ENCODE data around the gene NLRP6.

NLRP6 gene

GRCh38 chr11:270451-271318 is 7.5 kb upstream of the NLRP6 start:
- TF ChIP-seq ZBTB7A (IDR thresholded peaks at IDR 0.05; ENCODE audit: low read depth) (no peak), REST (IDR thresholded peaks at IDR 0.05; ENCODE audit: low read depth) (no peak), FOXM1 (IDR thresholded peaks at IDR 0.05; ENCODE audit: borderline replicate concordance, low read depth) (no peak), EP300 (IDR thresholded peaks at IDR 0.05; ENCODE audit: borderline replicate concordance) (no peak), YY1 (IDR thresholded peaks at IDR 0.05; ENCODE audit: low read depth) (no peak), EGR1 (IDR thresholded peaks at IDR 0.05) (no peak), CREB1 (IDR thresholded peaks at IDR 0.05; ENCODE audit: low read depth) (no peak), USF1 (IDR thresholded peaks at IDR 0.05) (no peak), MAX (IDR thresholded peaks at IDR 0.05) (no peak), TCF12 (IDR thresholded peaks at IDR 0.05; ENCODE audit: low read depth) (no peak), NFIC (IDR thresholded peaks at IDR 0.05) (no peak)

DNA sequence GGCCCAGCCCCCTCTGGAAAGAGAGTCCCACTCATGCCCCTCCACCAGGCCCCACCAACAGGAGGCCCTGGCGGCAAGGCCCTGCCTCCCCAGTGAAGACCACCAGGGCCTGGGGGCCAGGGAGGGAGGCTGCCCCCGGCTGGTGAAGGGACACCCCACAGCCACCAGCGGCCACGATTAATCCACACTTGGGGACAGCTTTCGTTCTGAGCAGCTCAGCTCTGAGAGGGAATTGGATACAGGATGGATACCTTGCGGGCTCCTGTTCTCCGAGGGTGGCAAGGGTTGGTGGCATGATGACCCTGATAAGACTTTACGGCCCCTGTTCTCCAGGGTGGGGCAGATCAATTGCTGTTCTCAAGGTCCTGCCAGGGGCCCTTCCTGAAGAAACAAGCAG is 6.9 kb upstream of the NLRP6 start:
- TF ChIP-seq CEBPB (IDR thresholded peaks at IDR 0.05), result no peak
- TF ChIP-seq TEAD4 (IDR thresholded peaks at IDR 0.05), result no peak

DNA sequence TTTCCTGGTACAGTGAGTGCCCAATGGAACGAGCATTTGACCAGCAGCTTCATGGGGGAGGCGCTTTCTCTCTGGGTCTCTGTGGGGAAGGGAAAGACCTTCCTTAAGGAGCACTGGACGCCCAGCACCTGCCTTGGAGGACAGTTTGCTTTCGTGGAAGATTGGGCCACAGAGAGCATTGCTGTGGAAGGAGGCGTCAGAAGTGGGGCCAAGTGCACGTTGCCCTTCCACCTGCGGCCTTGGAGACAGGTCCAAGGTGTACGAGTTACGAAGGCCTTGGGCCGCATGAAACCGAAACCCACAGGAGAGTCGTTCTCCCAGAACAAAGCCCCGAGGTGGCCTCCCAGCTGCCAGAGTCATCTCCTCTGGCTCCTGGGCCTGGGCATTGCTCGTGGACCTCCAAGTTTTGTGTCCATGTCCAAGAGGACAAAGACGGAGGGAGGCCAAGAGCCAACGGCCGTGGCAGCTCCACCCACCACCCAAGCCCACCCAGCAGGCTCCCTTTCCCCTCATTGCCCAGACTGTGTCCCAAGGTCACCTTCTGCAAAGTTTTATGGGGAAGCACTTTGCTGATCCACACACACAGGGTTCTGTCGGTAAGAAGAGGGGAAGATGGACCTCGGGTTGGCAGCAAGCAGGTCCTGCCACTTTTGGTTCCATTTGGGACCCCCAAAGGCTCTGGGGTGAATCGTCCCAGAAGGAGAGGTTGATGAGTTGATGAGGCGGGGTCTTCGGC is 5.8 kb upstream of the NLRP6 start:
- no peak for TF ChIP-seq MAX (IDR thresholded peaks at IDR 0.05)
- TF ChIP-seq YY1 (IDR thresholded peaks at IDR 0.05; ENCODE audit: low read depth), result no peak
- no peak for TF ChIP-seq TCF12 (IDR thresholded peaks at IDR 0.05; ENCODE audit: low read depth)
- TF ChIP-seq CREB1 (IDR thresholded peaks at IDR 0.05; ENCODE audit: low read depth), result no peak
- no peak for TF ChIP-seq EP300 (IDR thresholded peaks at IDR 0.05; ENCODE audit: borderline replicate concordance)
- no peak for TF ChIP-seq RAD21 (IDR thresholded peaks at IDR 0.05; ENCODE audit: low read depth)
- TF ChIP-seq REST (IDR thresholded peaks at IDR 0.05; ENCODE audit: low read depth), result no peak
- no peak for TF ChIP-seq NFIC (IDR thresholded peaks at IDR 0.05)
- TF ChIP-seq FOXM1 (IDR thresholded peaks at IDR 0.05; ENCODE audit: borderline replicate concordance, low read depth), result no peak
- no peak for TF ChIP-seq CEBPB (IDR thresholded peaks at IDR 0.05)
- TF ChIP-seq TEAD4 (IDR thresholded peaks at IDR 0.05), result no peak
- TF ChIP-seq ZBTB7A (IDR thresholded peaks at IDR 0.05; ENCODE audit: low read depth), result no peak

DNA sequence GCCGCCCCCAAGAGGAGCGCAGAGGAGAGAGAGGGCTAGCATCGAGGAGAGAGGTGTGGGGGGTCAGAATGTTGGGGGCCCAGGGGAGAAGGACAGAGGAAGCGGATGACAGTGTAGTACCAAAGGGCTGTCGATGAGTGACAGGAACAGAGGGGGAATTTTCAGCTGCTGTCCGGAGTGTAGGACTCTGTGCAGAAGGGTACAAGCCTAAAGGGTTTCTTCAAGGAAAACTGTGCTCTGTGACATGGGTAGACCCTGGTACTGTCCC is 5.3 kb upstream of the NLRP6 start:
- TF ChIP-seq TEAD4 (IDR thresholded peaks at IDR 0.05) (no peak), REST (IDR thresholded peaks at IDR 0.05; ENCODE audit: low read depth) (no peak), TCF12 (IDR thresholded peaks at IDR 0.05; ENCODE audit: low read depth) (no peak), NFIC (IDR thresholded peaks at IDR 0.05) (no peak), CREB1 (IDR thresholded peaks at IDR 0.05; ENCODE audit: low read depth) (no peak)

GRCh38 chr11:276219-276618 is 2.0 kb upstream of the NLRP6 start:
- TF ChIP-seq ZBTB7A (IDR thresholded peaks at IDR 0.05; ENCODE audit: low read depth) (no peak), CREB1 (IDR thresholded peaks at IDR 0.05; ENCODE audit: low read depth) (no peak), MAX (IDR thresholded peaks at IDR 0.05) (no peak), YY1 (IDR thresholded peaks at IDR 0.05; ENCODE audit: low read depth) (no peak)

Data from Ishikawa (cell line).